HS-5 (cell line): ENCODE measurements around the gene WDR1.
"Not testable (repeated sequence)": the region's sequence is repeated elsewhere in the genome, so short reads cannot be mapped to it uniquely, and the experiment has no call there.

ENCODE experiments used
- DNase-seq: peaks from one replicate; pipeline ENCODE4 v3.0.0-alpha.2; 2012; ENCODE audit warnings: low read depth

WDR1 gene

DNA sequence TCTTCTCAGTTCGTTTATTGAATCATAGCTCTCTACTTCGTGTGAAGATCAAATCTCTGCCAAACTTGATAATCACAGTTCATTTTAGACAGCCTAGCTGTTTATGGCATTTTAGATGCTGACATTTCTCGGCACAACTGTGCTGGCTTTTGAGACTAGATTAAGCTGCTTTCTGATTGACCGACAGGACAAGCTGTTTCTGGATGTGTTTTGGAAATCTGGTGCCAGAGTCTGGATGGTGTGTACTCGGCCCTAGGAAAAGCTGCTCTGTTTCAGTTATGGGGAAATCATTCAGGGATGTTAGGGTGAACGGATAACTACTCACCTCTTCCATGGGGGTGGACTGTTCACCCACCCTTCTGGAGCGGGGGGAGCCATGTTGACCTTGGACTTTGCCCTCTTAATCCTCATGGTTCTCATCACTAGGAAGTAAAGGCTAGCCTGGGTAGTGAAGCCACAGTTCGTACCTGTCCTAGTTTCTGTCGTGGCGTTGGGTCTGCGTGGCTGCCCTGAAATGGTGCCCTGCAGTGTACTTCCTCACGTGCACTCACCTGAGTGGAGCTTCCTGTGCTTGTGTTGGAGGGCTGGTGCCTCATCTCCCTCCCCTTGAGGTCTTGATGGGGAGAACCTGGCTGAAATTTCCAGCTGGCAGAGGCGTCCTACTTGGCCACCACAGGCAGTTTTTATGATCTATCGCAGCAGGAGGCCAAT lies 13.7 kb upstream of the WDR1 start:
- DNase-seq, result no peak

DNA sequence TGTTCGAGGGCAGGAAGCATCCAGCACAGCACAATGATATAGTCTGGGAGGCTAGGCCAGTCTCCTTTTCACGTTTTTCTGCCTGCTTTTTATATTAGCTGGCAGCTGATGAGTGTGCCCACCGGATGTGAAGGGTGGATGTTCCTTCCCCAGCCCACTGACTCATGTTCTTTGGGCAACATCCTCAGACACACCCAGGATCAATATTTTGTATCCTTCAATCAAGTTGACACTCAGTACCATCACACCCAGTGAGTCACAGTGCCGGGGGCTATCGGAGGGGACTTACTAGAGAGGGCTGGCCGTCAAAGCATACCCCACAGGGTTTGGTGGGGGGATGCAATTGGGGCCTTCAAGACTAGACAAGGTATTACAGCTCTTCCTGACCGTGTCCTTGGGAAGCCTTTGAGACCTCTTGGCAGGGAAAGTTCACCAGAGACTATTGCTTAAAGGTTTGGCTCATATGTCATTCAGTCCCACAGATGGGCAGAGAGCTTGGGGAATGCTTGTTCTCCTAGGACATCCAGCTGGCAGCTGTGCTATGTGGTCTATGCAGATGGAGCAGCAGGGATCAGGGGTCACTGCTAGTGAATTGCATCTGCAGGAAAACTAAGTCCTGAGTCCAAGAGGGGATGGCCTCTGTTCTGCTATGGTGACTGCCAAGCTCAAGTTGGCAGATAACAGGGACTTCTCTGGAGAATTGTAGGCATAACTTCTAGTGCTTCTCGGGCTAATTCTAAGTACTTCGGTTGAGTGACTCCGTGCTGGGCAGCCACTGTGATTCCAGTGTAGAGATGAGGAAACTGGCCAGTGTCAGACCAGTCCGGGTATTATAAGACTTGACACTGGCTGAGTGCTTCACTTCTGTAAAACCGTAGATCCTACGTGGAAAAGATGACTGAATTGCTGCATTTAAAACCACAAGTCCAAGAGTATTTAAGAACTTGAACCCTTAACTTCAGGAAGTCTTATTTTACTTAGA lies 12.9 kb upstream of the WDR1 start:
- DNase-seq, result no peak

DNA sequence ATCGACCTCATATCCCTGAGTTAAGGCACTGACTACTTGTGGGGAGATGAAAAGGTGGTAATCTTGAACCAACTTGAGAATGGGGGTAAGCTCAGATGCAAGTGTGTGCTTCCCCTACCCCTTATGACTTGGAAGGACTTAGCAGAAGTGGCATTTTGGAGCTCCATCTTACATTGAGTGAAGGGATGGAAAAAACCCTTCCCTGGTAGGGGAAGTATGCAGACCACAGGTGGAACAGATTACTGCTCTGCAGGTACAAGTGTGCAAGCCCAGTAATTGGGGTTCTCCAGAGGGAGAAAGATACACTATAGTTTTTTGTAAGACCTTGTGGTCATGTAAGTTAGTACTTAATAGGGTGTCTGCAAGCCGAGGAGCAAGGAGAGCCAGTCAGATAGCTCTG lies 12.2 kb upstream of the WDR1 start:
- no peak for DNase-seq

DNA sequence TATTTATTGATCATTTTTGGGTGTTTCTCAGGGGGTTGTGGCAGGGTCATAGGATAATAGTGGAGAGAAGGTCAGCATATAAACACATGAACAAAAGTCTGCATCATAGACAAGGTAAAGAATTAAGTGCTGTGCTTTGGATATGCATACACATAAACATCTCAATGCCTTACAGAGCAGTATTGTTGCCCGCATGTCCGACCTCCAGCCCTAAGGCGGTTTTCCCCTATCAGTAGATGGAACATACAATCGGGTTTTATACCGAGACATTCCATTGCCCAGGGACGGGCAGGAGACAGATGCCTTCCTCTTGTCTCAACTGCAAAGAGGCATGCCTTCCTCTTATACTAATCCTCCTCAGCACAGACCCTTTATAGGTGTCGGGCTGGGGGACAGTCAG lies 10.9 kb upstream of the WDR1 start:
- DNase-seq, result not testable (repeated sequence)

DNA sequence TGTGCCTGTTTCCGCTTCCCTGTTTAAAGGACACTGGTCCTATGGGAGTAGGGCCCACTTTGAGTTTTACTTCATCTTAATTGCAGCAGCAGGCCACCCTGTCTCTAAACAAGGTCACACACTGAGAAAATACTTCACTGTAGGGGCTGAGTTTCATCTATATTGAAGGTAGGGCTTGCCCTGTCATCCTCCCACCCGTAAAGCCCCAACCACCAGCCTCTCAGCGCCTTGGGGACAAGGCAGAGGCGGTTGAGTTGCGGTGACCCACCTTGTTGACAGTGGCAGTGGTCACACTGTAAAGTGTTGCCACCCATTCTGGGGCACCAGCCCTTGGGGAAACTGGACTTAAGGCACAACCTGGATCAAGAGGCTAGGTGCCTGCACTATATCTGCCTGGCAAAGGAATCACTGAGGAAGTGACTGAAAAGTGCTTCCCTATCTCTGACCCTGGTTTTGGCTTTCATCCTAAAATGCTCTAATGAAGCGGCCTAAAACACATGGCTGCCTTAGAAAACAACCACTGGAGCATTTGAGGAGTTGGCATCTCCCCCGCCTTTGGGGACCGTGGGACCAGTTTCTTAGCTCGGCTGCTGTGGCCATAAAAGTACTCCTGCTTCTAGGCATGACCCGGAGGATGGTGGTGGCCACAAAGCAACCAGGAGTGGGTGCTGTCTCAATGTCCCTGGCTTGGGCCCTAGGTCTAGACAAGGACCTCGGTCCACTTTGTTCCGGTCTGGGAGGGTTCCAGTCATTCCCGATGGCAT lies 7.8 kb upstream of the WDR1 start:
- DNase-seq, result no peak

DNA sequence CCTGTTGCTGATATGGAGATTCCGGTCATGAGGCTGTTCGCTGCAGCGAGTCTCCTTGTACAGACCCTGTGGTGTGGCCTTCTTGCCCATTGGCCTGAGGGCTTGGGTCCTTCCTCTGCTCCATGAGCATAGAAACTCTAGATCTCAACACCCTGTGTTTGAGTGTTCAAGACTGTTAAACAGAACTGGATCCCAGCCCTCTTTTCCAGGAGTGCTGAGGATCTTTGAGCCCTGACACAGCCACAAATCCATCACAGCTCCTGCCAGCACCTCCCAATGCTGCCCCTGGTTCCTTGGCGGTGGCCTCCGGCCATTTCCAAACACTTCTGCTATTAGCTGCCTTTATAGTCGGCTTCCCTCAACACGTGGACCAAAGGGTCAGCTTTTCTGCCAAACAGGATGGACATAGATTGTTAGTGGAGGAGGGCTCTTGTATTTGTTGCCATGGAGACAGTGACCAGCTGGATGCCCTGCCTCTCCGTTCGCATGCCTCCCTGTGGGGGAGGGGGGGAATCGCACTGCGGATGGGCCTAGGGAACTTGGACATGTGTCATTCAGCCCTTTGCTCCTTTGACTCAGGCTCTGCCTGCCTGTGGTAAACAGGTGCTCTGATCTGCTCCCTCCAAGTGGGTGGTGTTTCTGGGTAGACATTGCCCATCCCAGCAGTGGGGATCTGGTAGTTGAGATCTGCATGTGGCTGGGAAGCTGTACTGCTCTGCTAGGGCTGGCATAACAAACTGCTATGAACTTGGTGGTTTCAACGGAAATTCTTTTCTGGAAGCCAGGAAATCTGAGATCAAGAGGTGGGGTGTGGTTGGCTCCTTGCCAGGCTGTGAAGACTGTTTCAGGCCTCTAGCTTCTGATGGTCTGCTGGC lies 6.9 kb upstream of the WDR1 start:
- no peak for DNase-seq

DNA sequence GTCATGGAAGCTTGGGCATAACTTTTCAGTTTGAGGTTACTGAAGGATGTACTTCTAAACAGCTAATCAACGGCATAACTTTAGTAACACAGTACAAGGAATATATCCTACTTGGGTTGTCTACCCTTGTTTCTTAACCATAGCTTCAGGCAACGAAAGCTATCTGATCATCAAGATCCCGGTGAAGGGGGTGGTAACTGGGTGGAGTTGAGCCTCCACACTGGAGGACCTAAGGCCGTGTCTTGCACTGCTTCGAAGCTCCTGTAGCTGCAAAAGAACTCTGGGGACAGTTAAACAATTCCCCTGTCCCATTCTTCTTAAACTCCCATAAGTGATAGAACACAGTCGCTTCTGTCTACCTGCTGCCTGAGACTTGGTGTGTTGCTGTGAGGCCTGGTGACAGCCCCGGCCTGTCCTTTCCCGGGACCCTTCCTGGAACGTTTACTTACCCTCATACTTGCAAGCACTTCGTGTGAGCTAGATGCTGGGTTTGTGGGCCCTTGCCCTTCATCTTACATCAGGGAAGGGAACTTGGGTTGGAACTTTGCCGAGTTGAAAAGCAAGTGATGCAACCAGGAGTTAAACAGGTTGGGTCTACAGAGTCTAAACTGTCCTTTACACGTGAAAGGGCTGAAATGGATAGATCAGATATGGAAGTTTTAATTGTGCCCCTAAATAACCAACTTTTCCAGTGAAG lies 5.8 kb upstream of the WDR1 start:
- no peak for DNase-seq

DNA sequence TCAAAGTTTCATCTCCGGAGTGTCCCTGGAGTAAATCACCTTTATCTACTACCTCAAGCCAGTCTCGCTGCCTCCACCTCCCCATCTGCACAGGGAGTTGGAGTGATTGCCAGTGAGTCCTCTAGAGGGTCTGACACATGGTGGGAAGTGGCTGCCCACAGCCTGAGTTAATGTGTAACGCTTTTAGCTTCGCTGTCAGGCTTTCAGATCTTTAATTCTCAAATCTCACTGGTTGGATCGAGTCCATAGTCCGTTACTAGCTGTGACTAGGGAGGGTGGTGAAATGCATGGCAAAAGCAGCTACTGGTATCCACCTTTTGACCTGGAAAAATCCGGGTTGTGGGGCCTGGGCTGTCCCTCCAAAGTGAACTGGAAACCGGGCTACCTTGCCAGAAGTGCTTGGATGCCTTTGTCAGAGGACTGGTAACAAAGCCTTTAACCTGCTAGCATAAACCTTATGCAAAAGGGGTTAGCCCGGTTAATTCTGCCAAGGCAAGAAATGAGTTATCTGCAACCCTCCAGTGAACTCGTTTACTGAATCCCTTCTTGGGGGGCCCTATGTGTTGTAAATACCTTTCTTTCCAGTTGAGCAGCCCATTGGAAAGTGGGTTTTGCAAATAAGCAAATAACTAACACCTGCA lies 5.1 kb upstream of the WDR1 start:
- DNase-seq, result no peak

DNA sequence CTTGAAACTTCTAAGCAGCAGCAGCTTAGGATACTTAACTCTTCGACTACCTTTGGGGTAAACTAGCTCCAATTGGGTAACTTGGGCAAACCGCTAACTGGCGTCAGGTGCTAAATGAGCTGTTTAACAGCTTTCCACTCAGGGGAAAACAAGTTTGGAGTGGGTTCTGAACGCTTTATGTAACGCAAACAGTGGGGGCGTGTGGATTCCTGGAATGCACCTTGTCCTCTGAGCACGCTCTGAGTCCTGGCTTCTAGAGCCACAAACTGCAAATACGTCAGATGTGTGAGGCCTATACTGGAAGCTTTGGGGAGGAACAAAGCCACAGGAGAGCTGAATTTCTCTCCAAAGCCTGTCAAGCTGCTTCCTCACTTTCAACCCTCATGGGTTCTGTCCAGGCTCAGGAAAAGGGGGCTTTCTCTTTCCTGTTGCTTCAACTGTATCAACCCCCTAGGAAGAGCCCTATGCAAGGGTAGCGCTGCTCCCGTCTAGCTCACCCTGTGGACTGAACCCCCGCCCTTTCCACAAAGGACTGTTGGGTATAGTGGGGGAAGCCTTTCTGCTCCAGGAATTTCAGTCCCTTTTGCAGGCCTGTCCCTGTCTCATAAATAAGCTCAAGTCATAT lies 4.5 kb upstream of the WDR1 start:
- DNase-seq, result no peak

DNA sequence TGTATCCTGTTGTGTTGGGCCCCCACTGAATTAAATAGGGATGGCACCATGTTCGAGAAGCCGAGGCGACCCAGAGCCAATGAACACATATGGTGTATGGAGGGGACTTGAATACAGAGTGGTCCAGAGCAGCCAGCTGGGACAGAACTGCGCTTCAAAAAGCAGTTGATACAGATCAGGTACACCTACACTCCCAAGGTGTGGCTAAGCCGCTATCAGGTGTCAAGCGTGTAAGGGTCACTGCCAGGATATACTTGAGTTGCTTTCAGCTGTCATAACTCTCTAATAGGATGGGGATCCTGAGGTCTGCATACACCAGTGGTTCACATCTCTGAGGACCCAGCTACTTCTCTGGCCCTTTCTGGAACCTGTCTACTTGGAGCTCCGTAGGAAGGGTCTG lies 3.2 kb upstream of the WDR1 start:
- DNase-seq, result no peak

DNA sequence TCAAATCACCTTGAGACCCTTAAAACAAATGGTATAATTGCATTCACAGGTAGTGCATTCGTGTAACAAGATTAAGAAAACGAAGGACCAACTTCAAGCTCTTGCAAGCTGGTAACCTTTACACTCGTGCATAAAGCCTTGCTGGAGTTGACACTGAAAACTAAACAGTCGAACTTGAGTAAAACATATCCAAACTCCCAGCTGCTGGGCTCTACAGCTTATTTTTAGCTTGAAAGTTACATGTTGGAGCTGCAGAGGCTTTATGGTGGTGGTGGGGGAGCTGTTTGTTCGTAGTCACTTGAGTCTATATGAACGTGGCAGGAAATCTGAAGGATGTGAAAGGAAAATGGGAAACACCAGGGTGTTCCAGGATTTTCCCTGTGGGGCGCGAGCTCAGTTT lies 2.7 kb upstream of the WDR1 start:
- no peak for DNase-seq

DNA sequence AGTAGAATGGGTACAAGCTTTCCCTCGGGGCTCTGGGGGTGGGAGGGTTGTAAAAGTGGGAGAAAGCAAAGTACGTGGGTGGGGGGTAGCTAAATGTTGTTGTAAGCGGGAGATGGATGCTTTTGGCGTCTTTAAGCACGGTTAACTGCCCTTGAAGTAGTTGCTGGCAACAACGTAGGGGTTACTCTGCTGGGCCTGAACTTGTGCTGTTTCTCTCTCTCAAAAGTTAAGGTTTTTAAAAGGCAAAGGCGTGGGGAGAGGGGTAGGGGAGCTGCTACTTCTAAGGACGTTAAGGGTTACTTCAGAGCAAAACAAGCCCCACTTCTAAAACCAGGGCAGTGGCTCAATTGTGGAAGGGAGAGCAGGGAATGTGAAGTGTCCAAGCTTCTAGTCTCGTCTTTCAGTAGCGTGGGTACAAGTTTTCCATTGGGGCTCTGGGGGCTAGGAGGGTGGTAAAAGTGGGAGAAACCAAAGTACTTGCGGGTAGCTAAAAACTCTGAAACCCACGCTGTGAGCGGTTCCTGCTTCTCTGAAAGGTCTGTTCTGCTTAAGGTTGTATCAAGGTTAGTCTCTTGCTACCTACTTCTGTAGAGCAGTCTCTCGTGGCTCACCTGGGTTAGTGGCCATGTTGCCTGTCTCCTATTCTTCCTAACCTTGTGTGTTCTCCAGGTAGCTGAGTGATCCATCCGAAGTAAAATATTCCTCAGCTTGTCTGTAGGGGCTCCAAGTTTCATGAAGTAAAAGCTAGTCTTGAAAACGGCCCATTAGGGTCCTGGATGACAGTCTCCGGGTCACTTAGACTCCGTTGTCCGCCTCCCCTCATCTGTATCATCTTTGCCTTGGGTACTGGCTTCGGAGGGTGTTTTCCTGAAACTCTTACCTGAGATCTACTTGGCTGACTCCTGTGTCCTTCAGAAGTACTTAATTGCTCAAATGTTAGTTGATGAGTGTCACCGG lies 1.7 kb upstream of the WDR1 start:
- no peak for DNase-seq

DNA sequence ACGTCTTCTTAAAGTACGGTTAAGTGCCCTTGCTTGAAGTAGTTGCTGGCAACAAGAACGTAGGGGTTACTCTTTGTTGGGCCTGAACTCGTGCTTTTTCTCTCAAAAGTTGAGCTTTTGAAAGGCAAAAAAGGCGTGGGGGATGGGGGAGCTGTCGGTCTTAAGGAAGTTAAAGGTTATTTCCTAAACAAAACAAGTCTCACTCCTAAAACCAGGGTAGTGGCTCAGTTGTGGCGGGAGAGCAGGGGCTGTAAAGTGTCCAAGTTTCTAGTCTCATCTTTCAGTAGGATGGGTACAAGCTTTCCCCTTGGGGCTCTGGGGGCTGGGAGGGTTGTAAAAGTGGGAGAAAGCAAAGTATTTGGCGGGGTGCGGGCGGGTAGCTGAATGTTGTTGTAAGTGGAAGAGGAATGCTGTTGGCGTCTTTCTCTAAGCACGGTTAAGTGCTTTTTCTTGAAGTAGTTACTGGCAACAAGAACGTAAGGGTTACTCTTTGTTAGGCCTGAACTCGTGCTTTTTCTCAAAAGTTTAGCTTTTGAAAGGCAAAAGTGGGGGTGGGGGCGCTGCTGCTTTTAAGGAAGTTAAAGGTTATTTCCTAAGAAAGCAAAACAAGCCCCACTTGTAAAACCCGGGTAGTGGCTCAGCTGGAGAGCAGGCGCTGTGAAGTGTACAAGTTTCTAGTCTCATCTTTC lies 904 bp upstream of the WDR1 start:
- no peak for DNase-seq

DNA sequence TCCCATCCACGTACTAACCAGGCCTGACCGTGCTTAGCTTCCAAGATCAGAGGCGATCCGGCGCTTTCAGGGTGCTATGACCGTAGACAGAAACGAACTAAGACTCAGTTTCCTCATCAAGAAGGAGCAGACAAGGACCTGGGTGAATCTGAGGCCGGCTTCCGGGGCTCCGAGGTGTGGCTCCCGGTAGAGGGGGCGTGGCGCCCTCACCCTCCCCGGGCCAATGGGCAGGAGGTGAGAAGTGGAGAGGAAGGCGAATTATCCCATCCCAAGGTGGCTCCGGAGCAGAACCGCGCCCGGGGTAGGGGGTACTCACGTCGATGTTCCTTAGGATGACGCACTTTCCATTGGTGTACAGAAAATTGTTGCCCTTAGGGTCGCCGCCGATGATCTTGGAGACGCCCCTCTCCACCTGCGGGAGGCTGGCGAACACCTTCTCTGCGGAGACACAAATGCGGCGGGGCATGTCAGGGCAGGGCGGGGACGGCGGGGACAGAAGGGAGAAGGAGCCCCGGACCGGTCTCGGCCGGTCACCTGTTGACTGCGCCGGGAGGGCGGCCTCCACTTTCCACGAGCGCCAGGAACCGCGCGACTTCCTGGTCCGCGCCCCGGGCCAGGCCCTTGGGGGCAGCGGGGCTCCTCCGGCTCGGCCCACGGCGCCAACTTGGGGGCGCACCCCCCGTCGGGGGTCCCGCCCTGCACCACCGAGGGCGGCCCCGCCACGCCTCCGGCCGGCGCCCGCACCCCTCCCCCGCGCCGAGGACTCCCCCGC lies 616 bp downstream of the WDR1 start:
- DNase-seq, result no peak

DNA sequence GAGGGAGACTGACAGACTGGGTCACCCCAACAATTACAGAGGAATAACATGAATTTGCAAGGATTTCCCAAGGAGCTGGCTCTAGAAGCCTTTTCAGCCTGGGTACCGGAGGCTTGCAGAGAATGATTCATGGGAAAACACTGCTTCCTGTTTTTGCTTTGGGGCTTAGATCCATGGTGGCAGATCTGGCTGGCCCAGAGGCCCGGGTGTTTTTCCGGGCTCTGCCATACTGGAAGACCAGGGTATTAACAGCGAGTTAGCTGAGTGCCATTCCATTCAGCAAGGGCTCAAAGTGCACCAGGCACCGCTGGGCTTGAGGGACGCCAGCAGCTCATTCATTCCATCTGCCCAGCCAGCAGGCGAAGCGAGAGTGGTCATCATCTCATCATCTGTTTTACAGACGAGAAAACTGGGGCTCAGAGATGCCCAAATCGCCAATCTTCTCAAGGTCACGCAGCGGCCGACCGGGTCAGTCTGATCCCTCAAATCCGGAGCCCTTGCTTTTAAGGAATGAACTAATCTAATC lies 1.3 kb downstream of the WDR1 start:
- DNase-seq, result no peak

DNA sequence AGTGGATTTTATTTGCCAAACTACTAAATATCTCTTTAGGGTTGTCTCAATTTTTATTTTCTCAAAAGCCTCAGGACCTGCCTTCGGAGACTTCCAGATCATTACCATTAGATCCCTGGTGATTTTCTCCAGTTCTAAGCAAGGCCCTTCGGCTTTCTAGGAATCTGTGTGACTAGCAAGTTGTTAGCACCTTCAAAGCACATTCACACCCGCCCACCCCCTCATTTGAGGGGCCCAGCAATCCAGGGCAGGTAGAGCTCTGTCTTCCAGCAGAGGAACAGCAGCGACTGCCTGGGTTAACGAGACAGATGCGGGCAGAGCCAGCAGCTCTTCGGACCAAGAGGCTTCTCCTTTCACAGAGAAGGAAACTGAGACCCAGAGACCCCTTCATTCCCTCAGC lies 2.0 kb downstream of the WDR1 start:
- no peak for DNase-seq

DNA sequence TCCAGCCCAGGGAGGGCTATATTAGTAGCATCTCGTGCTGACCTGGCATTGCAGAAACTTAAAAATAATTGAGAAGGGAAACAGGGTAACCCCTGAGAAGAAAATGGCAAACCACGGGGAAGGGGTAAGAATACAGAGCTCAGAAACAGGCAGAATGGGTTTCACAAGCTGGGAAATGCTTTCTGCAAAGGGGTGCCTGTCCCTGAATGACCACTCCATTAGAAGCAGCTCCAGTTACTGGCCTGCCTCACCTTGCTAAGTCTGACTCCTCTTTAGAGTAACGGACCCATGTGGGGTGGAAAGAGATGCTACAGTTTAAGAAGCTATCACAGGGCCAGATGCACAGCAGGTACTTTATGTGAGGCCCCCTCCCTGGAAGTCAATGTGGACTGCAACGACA lies 2.5 kb downstream of the WDR1 start:
- no peak for DNase-seq
